Measurements from ENCODE around the gene DHCR7.
A peak's percentile ranks its signal among the peaks of the same experiment; 100 is the strongest.

The DHCR7 gene

DNA sequence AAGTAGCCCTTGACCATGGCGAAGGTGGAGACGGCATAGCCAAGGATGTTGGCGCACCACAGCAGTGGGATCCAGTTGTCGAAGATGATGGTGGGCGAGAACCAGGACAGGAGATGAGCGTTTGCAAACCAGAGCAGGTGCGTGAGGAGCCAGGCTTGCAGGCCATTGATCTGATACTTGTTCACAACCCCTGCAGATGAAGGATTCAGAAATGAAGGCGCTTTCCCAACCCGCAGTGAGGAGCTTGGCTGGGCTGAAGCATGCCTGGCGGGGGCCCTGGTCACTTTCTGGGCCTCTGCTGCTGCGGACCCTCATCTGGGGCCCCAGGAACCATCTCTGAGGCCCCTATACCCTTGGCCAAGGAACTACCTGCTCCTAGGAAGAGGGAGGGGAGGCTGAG, 6.9 kb downstream of the DHCR7 start:
- ChIA-PET CTCF (interaction anchor here (0.6 to 0.7 kb wide), 2 partner anchors 177 to 382 kb away, joined by 3 to 6 read pairs; no protein-coding TSS in a partner anchor), POLR2A (ENCODE audit: low non-redundant PET) (no interaction called here)
- H3K27ac ChIP-seq = no peak overlapping the region
- TF ChIP-seq, protein P1, sequence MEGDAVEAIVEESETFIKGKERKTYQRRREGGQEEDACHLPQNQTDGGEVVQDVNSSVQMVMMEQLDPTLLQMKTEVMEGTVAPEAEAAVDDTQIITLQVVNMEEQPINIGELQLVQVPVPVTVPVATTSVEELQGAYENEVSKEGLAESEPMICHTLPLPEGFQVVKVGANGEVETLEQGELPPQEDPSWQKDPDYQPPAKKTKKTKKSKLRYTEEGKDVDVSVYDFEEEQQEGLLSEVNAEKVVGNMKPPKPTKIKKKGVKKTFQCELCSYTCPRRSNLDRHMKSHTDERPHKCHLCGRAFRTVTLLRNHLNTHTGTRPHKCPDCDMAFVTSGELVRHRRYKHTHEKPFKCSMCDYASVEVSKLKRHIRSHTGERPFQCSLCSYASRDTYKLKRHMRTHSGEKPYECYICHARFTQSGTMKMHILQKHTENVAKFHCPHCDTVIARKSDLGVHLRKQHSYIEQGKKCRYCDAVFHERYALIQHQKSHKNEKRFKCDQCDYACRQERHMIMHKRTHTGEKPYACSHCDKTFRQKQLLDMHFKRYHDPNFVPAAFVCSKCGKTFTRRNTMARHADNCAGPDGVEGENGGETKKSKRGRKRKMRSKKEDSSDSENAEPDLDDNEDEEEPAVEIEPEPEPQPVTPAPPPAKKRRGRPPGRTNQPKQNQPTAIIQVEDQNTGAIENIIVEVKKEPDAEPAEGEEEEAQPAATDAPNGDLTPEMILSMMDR (conservative IDR thresholded peaks at IDR 0.05; ENCODE audit: low read depth) = no peak
- DNase-seq (ENCODE audit: low spot score) = no peak

DNA sequence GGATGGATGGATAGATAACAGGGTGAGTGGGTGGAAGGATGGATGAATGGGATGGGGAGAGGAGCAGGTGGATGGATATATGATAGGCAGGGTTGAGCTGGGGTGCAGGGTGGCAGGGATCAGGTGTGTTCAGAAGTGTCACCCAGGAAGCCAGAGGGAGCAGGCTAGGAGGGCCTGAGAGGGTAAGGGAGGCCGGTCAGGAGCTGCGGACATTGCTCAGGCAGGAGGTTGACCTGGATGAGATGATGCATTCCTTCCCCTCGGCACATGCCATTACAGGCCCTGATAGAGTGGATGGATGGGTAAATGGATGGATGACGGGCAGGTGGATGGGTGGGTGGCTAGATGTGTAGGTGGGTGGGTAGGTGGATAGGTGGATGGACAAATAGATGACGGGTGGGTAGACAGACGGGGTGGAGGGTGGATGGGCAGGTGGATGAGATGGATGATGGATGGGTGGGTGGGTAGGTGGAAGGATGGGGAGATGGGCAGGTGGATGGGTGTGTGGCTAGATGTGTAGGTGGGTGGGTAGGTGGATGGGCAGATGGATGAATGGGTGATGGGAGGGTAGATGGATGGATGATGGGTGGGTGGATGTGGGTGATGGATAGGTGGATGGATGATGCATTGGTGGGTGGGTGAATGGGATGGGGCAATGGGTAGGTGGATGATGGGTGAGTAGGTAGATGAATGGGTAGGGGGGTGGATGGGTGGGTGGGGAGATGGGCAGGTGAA, 8.0 kb downstream of the DHCR7 start:
- POLR2A ChIA-PET (ENCODE audit: low non-redundant PET) = no interaction called here
- CTCF ChIA-PET = interaction anchor here (0.7 kb wide), 1 partner anchor 49 kb away, joined by 4 read pairs; no protein-coding TSS in a partner anchor
- DNase-seq (ENCODE audit: low spot score) = no peak
- TF ChIP-seq, protein P1 (conservative IDR thresholded peaks at IDR 0.05; ENCODE audit: low read depth) = no peak
- no peak overlapping the region for H3K27ac ChIP-seq

DNA sequence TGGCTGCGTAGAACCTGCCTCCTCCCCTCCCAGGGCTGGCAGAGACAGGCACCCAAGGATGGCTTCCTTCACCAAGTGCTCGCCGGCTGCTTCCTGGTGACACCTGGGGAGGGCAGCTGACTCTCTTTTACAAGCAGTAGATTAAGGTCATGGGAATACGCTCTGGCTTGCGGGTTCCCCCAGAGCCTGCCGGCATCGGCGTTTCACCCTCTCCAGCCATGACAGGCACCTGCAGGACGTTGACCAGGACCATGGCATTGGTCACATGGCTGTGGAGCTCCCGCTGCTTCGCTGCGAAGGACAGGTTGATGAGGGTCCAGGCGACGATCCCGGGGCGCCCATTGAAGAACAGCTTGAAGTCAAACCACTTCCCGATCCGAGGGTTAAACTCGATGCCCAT, 9.5 kb downstream of the DHCR7 start:
- no peak for DNase-seq (ENCODE audit: low spot score)
- H3K27ac ChIP-seq = no peak overlapping the region; the same call in none of the 2 replicates
- TF ChIP-seq, protein P1 (conservative IDR thresholded peaks at IDR 0.05; ENCODE audit: low read depth) = no peak
- POLR2A ChIA-PET (ENCODE audit: low non-redundant PET) = no interaction called here
- CTCF ChIA-PET = no interaction called here

DNA sequence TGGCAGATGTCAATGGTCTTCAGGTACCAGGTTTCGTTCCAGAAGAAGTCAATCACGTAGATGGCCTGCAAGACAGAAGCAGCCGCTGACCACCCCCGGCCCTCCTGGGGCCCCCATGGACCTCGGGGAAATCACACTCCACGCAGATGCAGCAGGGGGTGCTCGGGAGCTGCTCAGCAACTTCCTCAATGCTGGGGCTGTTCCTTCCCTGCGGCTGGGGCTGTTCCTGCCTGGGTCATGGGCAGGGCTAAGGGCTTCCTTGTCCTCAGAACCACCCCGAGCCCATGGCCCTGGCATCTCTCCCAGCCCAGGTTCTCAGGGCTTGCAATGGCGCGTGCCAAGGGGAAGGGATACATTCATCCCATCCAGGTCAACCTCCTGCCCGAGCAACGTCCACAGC, 10.3 kb downstream of the DHCR7 start:
- peak overlapping the region; percentile 37; the same call in 1 of the 2 replicates for H3K27ac ChIP-seq
- DNase-seq (ENCODE audit: low spot score) = no peak
- CTCF ChIA-PET = interaction anchor here (0.7 to 0.8 kb wide), 2 partner anchors 11 to 46 kb away, joined by 3 to 4 read pairs; no protein-coding TSS in a partner anchor
- TF ChIP-seq, protein P1 (conservative IDR thresholded peaks at IDR 0.05; ENCODE audit: low read depth) = no peak
- POLR2A ChIA-PET (ENCODE audit: low non-redundant PET) = no interaction called here

DNA sequence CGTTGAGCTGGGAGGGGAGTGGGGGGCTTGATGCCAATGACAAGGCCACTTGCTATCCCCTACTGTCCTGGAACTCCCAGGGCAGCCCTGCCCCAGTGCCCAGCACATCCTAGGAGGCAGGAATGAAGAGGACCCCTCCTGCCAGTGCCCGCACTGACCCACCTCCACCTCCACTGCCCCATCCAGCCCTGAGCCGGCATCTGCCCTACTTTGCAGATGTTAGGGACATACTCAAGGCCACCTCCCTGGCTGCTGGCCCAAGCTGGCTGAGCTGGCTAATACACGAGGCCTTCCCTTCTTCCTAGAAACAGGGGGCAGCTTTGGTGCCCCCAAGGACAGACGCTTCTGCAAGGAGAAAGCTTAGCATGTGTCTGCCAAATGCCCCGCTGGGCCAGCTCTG, 10.8 kb downstream of the DHCR7 start:
- peak overlapping the region; percentile 37; the same call in 1 of the 2 replicates for H3K27ac ChIP-seq
- no peak for DNase-seq (ENCODE audit: low spot score)
- CTCF ChIA-PET = interaction anchor here (0.7 kb wide), 1 partner anchor 11 kb away, joined by 4 read pairs; no protein-coding TSS in a partner anchor
- POLR2A ChIA-PET (ENCODE audit: low non-redundant PET) = no interaction called here
- TF ChIP-seq, protein P1 (conservative IDR thresholded peaks at IDR 0.05; ENCODE audit: low read depth) = no peak

DNA sequence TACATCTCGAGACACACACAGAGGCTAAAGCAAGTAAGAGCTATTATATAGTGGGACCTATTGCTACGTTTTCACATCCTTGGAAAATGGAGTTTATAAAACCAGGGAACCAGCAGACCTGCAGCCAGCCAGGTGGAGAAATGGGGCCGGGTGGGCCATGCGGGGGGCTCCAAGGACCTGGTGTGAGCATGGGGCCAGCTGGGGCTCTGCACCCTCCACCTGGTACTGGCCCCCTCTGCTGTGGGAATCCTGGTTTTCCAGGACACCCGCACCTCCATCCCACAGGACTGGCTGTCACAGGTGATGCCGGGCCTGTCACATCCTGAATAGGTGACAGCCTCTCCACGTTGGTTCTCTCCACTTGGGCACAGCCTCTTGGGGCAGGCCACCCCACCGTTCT, 11.3 kb downstream of the DHCR7 start:
- DNase-seq (ENCODE audit: low spot score) = no peak
- ChIA-PET CTCF (interaction anchor here (0.7 kb wide), 1 partner anchor 10 kb away, joined by 4 read pairs; no protein-coding TSS in a partner anchor), POLR2A (ENCODE audit: low non-redundant PET) (no interaction called here)
- TF ChIP-seq, protein P1 (conservative IDR thresholded peaks at IDR 0.05; ENCODE audit: low read depth) = no peak
- H3K27ac ChIP-seq = peak overlapping the region; percentile 37; the same call in 1 of the 2 replicates
